ENCODE results near the gene DISC1. TPM values are rescaled to one million over a fixed set of nuclear protein-coding genes. Genes with fewer than 3 reads are reported as not detected.
A peak's percentile ranks its signal among the peaks of the same experiment; 100 is the strongest.

The DISC1 gene
- total RNA-seq, 2 experiments from 2014 or later, result 2.8 to 3.9 TPM

DNA sequence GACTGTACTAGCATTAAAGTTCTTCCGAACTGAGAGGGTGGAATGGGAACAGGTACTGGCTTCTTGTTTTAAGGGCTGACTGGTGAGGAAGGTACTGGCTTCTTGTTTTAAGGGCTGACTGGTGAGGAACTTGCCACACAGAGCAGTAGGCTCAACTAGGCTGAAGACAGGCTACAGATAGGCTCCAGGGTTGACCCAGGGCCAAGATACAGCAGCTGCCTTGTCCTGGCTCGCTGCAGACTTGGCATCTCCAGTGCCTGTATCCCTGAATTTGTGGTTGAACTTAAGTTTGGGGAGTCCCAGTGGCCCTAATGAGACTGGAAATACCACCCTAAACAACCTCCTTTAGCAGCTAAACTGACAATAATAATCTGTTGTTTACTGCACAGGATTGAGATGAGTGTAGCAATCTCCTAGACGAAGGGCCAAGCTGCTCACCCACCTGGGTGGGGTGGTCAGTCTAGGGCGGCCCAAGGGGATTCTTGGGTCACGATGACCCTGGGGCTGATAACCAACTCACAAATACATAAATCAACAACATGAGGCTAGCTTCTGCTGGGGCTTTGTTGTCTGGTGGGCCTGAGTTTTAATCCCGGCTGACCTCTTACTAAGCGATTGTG lies 227.1 kb downstream of the DISC1 start:
- no peaks in the 10 kb centered on the region for H3K9me3 Mint-ChIP-seq
- ChIA-PET POLR2A (no interaction called here), CTCF (interaction anchor here (1.1 kb wide), 1 partner anchor 12 kb away, joined by 3 read pairs; no protein-coding TSS in a partner anchor)
- DNase-seq, result no peak
- H3K36me3 Mint-ChIP-seq, result no peaks in the 10 kb centered on the region
- no peaks in the 10 kb centered on the region for H3K27me3 Mint-ChIP-seq
- H3K4me3 Mint-ChIP-seq, result no peak overlapping the region
- H3K4me1 Mint-ChIP-seq (ENCODE audit: low read depth), result no peaks in the 10 kb centered on the region
- H3K27ac Mint-ChIP-seq, result no peak overlapping the region
- intact Hi-C loops (cut with micrococcal nuclease), result no loop called here

DNA sequence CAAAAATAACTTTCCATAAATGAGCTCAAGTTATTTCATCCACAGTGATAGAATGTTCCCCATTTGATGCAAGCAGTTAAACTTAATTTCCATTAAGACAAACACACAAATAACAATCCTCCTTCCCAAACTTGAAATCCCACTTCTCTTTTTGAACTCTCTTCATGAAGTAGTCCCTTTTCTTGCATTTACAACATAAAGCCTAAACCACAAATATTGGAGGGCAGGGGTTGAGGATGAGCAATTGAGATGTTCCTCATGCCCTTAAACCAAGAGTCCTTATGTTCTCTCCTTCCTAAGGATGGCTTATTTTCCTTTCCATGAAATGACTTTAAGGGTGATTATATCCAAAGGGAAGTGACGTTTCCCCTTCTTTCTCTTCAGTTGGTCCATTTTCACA lies 228.8 kb downstream of the DISC1 start:
- no peaks in the 10 kb centered on the region for H3K36me3 Mint-ChIP-seq
- no peak overlapping the region for H3K27ac Mint-ChIP-seq
- no peak overlapping the region for H3K4me3 Mint-ChIP-seq
- H3K4me1 Mint-ChIP-seq (ENCODE audit: low read depth), result peaks cover 10% of the 10 kb centered on the region
- H3K27me3 Mint-ChIP-seq, result no peaks in the 10 kb centered on the region
- CTCF ChIA-PET, result interaction anchor here (1.3 to 1.4 kb wide), 2 partner anchors 11 to 13 kb away, joined by 4 to 7 read pairs; no protein-coding TSS in a partner anchor
- no peaks in the 10 kb centered on the region for H3K9me3 Mint-ChIP-seq
- POLR2A ChIA-PET, result no interaction called here
- no peak for DNase-seq
- intact Hi-C loops (cut with micrococcal nuclease), result no loop called here

DNA sequence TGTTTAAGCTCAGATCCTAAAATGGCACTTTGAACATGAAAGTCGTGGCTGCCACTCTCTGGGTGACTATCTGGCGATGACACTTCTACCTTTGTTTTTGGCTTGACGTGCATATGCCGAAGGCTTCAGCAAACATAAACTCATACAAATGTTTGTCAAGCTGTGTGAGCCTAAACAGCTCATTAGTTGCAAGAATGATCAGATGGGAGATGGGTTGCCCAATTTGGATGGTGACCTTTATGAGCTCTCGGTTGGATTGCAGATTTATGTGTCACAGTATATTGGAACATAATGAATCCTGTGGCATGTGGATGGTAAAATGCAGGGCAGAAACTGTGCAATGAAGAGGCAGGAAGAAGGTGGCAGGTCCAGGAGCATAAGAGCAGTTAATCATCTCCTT lies 229.3 kb downstream of the DISC1 start:
- Mint-ChIP-seq H3K4me1 (ENCODE audit: low read depth) (peaks cover 16% of the 10 kb centered on the region), H3K36me3 (no peaks in the 10 kb centered on the region), H3K27ac (no peak overlapping the region), H3K4me3 (no peak overlapping the region), H3K9me3 (no peaks in the 10 kb centered on the region), H3K27me3 (no peaks in the 10 kb centered on the region)
- CTCF ChIA-PET, result interaction anchor here (0.8 to 1.4 kb wide), 4 partner anchors 10 to 99 kb away, joined by 3 to 7 read pairs (median 4); no protein-coding TSS in a partner anchor
- DNase-seq, result no peak
- POLR2A ChIA-PET, result no interaction called here
- intact Hi-C loops (cut with micrococcal nuclease), result no loop called here

- intact Hi-C loops (cut with micrococcal nuclease), result no loop called here
- Mint-ChIP-seq H3K36me3 (no peaks in the 10 kb centered on the region), H3K4me1 (ENCODE audit: low read depth) (peaks cover 17% of the 10 kb centered on the region), H3K4me3 (no peak overlapping the region), H3K27ac (no peak overlapping the region), H3K27me3 (no peaks in the 10 kb centered on the region), H3K9me3 (no peaks in the 10 kb centered on the region)
- POLR2A ChIA-PET, result no interaction called here
- DNase-seq, result no peak
- CTCF ChIA-PET, result interaction anchor here (0.8 to 1.4 kb wide), 4 partner anchors 10 to 100 kb away, joined by 3 to 7 read pairs (median 4); no protein-coding TSS in a partner anchor
These were observed 229.8 kb downstream of the DISC1 start for GRCh38 chr1:231856426-231856825.

DNA sequence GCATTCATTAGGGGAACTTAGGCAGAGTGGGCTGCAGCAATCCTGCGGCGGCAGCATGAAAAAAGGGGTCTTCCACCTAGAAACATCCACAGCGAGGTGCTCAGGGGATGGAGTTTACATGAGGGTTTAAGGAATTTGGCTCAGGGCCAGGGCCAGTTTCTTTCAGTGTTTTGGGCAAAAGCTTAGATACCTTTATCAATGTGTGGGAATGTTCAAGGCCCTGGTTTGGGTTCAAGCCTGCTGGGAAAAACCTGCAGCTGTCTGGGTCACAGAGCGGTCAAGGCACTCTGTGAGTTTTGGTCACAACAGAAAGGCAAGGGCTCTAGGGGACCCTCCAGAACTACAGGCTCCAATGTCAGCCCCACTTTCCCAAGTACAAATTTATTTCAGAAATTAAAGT lies 230.3 kb downstream of the DISC1 start:
- CTCF ChIA-PET, result interaction anchor here (1.3 to 1.4 kb wide), 2 partner anchors 11 to 100 kb away, joined by 4 read pairs; no protein-coding TSS in a partner anchor
- POLR2A ChIA-PET, result no interaction called here
- intact Hi-C loops (cut with micrococcal nuclease), result no loop called here

DNA sequence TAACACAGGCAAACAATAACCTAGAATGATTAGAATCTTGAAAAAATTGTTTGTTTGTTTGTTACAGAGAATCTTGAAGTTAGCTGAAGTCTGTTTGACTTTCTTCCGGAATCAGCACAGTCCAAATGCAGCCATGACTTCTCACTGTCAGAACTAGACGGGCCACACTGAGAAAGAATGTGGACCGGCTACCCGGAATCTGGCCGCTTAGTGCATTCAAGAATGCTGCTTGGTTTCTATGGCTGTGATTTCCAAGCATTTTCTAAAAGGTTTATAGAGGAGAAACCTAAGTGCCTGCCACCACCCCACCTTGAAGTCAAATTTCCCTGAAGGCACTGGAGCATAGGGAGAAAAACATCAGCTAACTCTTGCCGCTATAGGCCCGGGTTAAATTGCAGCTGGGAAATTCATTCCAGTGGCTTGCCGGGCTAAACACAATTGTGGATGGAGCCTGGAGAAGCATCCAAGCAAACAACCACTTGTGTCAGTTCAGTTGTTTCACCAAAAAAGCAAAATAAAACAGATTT lies 231.1 kb downstream of the DISC1 start:
- no peaks in the 10 kb centered on the region for H3K9me3 Mint-ChIP-seq
- intact Hi-C loops (cut with micrococcal nuclease), result no loop called here
- no peaks in the 10 kb centered on the region for H3K27me3 Mint-ChIP-seq
- no peak overlapping the region for H3K27ac Mint-ChIP-seq
- ChIA-PET CTCF (interaction anchor here (1.0 kb wide), 1 partner anchor 770 kb away, joined by 3 read pairs; no protein-coding TSS in a partner anchor), POLR2A (no interaction called here)
- DNase-seq, result no peak
- no peaks in the 10 kb centered on the region for H3K36me3 Mint-ChIP-seq
- no peak overlapping the region for H3K4me3 Mint-ChIP-seq
- H3K4me1 Mint-ChIP-seq (ENCODE audit: low read depth), result peaks cover 20% of the 10 kb centered on the region

More for the DNA sequence above, 230.3 kb downstream of the DISC1 start:
- peaks cover 20% of the 10 kb centered on the region for H3K4me1 Mint-ChIP-seq (ENCODE audit: low read depth)
- no peaks in the 10 kb centered on the region for H3K36me3 Mint-ChIP-seq
- no peaks in the 10 kb centered on the region for H3K9me3 Mint-ChIP-seq
- H3K27me3 Mint-ChIP-seq, result no peaks in the 10 kb centered on the region
- no peak overlapping the region for H3K27ac Mint-ChIP-seq
- H3K4me3 Mint-ChIP-seq, result no peak overlapping the region
- DNase-seq, result no peak

GRCh38 chr1:231860221-231861088 lies 233.9 kb downstream of the DISC1 start:
- ChIA-PET CTCF (no interaction called here), POLR2A (no interaction called here)
- intact Hi-C loops (cut with micrococcal nuclease), result no loop called here
- Mint-ChIP-seq H3K36me3 (no peaks in the 10 kb centered on the region), H3K4me3 (no peak overlapping the region), H3K9me3 (no peaks in the 10 kb centered on the region), H3K4me1 (ENCODE audit: low read depth) (peaks cover 20% of the 10 kb centered on the region), H3K27ac (no peak overlapping the region), H3K27me3 (no peaks in the 10 kb centered on the region)
- DNase-seq, result no peak

DNA sequence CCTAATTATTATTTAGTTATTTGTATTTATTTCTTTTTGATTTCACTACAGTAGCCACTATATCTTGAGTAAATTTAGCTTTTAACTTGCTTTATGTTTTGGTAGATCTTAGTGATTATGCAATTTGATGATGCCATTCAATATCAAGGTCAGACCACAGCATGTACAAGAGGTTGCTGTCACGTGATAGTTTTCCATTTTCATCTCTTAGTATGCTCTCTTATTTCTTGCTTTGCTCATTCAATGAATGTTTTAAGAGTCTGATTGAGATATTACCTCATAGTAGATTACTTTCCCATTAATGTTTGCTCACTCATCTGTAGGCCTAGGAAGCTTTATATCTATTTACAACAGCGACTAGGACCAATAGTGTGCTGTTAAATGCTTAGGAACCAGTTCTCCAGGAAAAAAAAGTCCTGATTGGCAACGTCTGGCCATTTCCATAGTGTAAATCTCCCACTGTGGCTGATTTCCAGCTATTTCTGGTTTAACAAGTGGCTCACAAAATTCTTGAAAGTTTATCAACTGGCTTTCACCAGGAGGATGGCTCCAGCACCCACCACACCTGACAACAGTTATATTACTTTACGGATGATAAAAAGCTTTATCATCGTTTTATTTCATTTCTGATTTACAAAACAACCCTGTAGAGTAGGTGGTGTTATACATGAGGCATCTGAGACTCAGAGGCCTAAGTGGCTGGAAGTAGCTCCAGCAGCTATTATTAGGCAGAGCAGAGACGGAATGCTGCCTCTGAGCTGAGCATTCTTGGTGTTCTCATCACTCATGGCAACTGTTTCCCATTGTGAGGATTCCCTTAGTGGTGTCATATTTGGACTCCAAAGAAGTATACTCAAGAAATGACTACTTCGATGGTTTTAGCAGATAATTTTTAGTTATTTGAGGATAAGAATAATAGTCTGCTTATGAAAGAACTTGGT lies 235.2 kb downstream of the DISC1 start:
- Mint-ChIP-seq H3K9me3 (no peaks in the 10 kb centered on the region), H3K36me3 (no peaks in the 10 kb centered on the region), H3K4me3 (no peak overlapping the region), H3K27ac (no peak overlapping the region), H3K27me3 (no peaks in the 10 kb centered on the region), H3K4me1 (ENCODE audit: low read depth) (peaks cover 22% of the 10 kb centered on the region)
- CTCF ChIA-PET, result no interaction called here
- DNase-seq, result no peak
- POLR2A ChIA-PET, result no interaction called here
- intact Hi-C loops (cut with micrococcal nuclease), result no loop called here

- DNase-seq, result no peak
- ChIA-PET POLR2A (no interaction called here), CTCF (no interaction called here)
- Mint-ChIP-seq H3K9me3 (no peaks in the 10 kb centered on the region), H3K4me1 (ENCODE audit: low read depth) (peaks cover 23% of the 10 kb centered on the region), H3K27me3 (no peaks in the 10 kb centered on the region), H3K36me3 (no peaks in the 10 kb centered on the region), H3K27ac (no peak overlapping the region), H3K4me3 (no peak overlapping the region)
- intact Hi-C loops (cut with micrococcal nuclease), result no loop called here
These were observed 236.0 kb downstream of the DISC1 start for GRCh38 chr1:231862611-231863010.

GRCh38 chr1:231865331-231865730 lies 238.7 kb downstream of the DISC1 start:
- H3K9me3 Mint-ChIP-seq, result no peaks in the 10 kb centered on the region
- H3K27me3 Mint-ChIP-seq, result no peaks in the 10 kb centered on the region
- peaks cover 22% of the 10 kb centered on the region for H3K4me1 Mint-ChIP-seq (ENCODE audit: low read depth)
- DNase-seq, result no peak
- ChIA-PET CTCF (interaction anchor here (1.2 to 4.3 kb wide), 5 partner anchors 10 to 762 kb away, joined by 3 to 55 read pairs (median 7); no protein-coding TSS in a partner anchor), POLR2A (no interaction called here)
- H3K4me3 Mint-ChIP-seq, result no peak overlapping the region
- intact Hi-C loops (cut with micrococcal nuclease), result loop anchor here (5.0 kb wide), 1 partner anchor 52 kb away; no protein-coding TSS in a partner anchor
- H3K36me3 Mint-ChIP-seq, result no peaks in the 10 kb centered on the region
- no peak overlapping the region for H3K27ac Mint-ChIP-seq

- ChIA-PET CTCF (interaction anchor here (0.7 to 4.3 kb wide), 27 partner anchors 8 to 762 kb away, joined by 3 to 55 read pairs (median 3); no protein-coding TSS in a partner anchor), POLR2A (no interaction called here)
- no peak overlapping the region for H3K4me3 Mint-ChIP-seq
- peaks cover 15% of the 10 kb centered on the region for H3K4me1 Mint-ChIP-seq (ENCODE audit: low read depth)
- no peaks in the 10 kb centered on the region for H3K27me3 Mint-ChIP-seq
- DNase-seq, result peak; percentile 68
- no peaks in the 10 kb centered on the region for H3K9me3 Mint-ChIP-seq
- intact Hi-C loops (cut with micrococcal nuclease), result loop anchor here (2.0 to 5.0 kb wide), 3 partner anchors 51 to 762 kb away; no protein-coding TSS in a partner anchor
- no peak overlapping the region for H3K27ac Mint-ChIP-seq
- no peaks in the 10 kb centered on the region for H3K36me3 Mint-ChIP-seq
These were observed 240.1 kb downstream of the DISC1 start for GRCh38 chr1:231866392-231867331.

All from activated CD4-positive, alpha-beta memory T cell treated with anti-CD3 and anti-CD28 coated beads for 36 hours (primary cell).